Fibroblast of lung (primary cell): ENCODE results near the gene PSMD2. TPM values are rescaled to one million over a fixed set of nuclear protein-coding genes. Genes with fewer than 3 reads are reported as not detected.

Source experiments
- DNase-seq, 2 donors: peaks; one replicate each; pipeline versions ENCODE4 v3.0.0 to v3.0.0-alpha.2; 2010; ENCODE audit warnings: low read depth in 2 of 2
- H2AFZ ChIP-seq: 2 replicates; pipeline ENCODE4 v1.5.1; 2012; ENCODE audit warnings: low read length, control low read depth, inconsistent platforms
- H3K27ac ChIP-seq: 2 replicates; pipeline ENCODE4 v1.5.1; 2011; ENCODE audit warnings: low read length, control low read depth; ENCODE audit not compliant: insufficient read depth
- H3K27me3 ChIP-seq: 2 replicates; pipeline ENCODE4 v1.5.1; 2011; ENCODE audit warnings: mild to moderate bottlenecking, low read length; ENCODE audit not compliant: control insufficient read depth, insufficient read depth
- H3K36me3 ChIP-seq: 2 replicates; pipeline ENCODE4 v1.5.1; 2011; ENCODE audit warnings: low read length; ENCODE audit not compliant: control insufficient read depth, insufficient read depth
- H3K4me1 ChIP-seq: 2 replicates; pipeline ENCODE4 v1.5.1; 2011; ENCODE audit warnings: low read length; ENCODE audit not compliant: control insufficient read depth, insufficient read depth; ENCODE audit errors: extremely low read depth
- H3K4me2 ChIP-seq: 2 replicates; pipeline ENCODE4 v1.5.1; 2011; ENCODE audit warnings: low read length, control low read depth; ENCODE audit not compliant: insufficient read depth; ENCODE audit errors: extremely low read depth
- H3K4me3 ChIP-seq, 4 experiments: fragments of 200-600 bp in 1 of 4; sonication (generic) in 1 of 4; replicated peaks in 1 of 4; 2 replicates each; pipeline ENCODE4 v1.5.1; 2011 to 2016; ENCODE audit warnings: low read length in 4 of 4, low read depth in 3 of 4, mild to moderate bottlenecking in 3 of 4, control low read depth in 2 of 4, inconsistent platforms in 1 of 4, mixed read lengths in 1 of 4; ENCODE audit not compliant: insufficient read depth in 1 of 4; ENCODE audit errors: control extremely low read depth in 1 of 4
- H3K79me2 ChIP-seq: 2 replicates; pipeline ENCODE4 v1.5.1; 2012; ENCODE audit warnings: mild to moderate bottlenecking, low read length, inconsistent platforms; ENCODE audit not compliant: control insufficient read depth, insufficient read depth
- H3K9ac ChIP-seq: 2 replicates; pipeline ENCODE4 v1.5.1; 2011; ENCODE audit warnings: mild to moderate bottlenecking, low read length, control low read depth; ENCODE audit not compliant: insufficient read depth
- H3K9me3 ChIP-seq: 2 replicates; pipeline ENCODE4 v1.5.1; 2012; ENCODE audit warnings: low read depth, low read length; ENCODE audit not compliant: control insufficient read depth, insufficient read depth
- H4K20me1 ChIP-seq: 2 replicates; pipeline ENCODE4 v1.5.1; 2011; ENCODE audit warnings: low read length; ENCODE audit not compliant: control insufficient read depth, insufficient read depth; ENCODE audit errors: extremely low read depth
- CTCF ChIP-seq, 2 donors: IDR thresholded peaks in 1 of 2; conservative IDR thresholded peaks in 1 of 2; 1 replicate in 1 of 2; 2 replicates in 1 of 2; pipeline ENCODE4 v1.5.1; 2011 to 2012; ENCODE audit warnings: low read length in 2 of 2, control low read depth in 1 of 2, inconsistent platforms in 1 of 2, low read depth in 1 of 2, mild to moderate bottlenecking in 1 of 2
- EZH2 ChIP-seq: IDR thresholded peaks from 2 replicates; pipeline ENCODE4 v1.5.1; 2012; ENCODE audit warnings: low read length, control low read depth, mild to moderate bottlenecking; ENCODE audit errors: missing control alignments
- polyA plus RNA-seq, 2 donors: library from polyadenylated mRNA; depleted of rRNA in 1 of 2; stranded (reverse) in 1 of 2; unstranded in 1 of 2; fragments of >200 nt; gene quantifications; 2 replicates each; pipeline ENCODE4 v1.2.1, GENCODE V29; 2011 to 2012; ENCODE audit warnings: missing spikeins in 1 of 2
- total RNA-seq: library from RNA; depleted of rRNA; stranded (reverse); fragments of >200 nt; gene quantifications from 2 replicates; pipeline ENCODE4 v1.2.1, GENCODE V29; 2014

The PSMD2 gene
- total and polyA plus RNA-seq, 2 donors (not counting 1 experiment from before 2014, with no cell fraction given): 188 to 429 TPM

GRCh38 chr3:184355261-184356040 lies 56.4 kb downstream of the PSMD2 start:
- no peak overlapping the region for H3K4me2 ChIP-seq

GRCh38 chr3:184357248-184358123 lies 58.4 kb downstream of the PSMD2 start:
- TF ChIP-seq EZH2 (no peak), CTCF (conservative IDR thresholded peaks at IDR 0.05 in 1 of 2, IDR thresholded peaks at IDR 0.05 in 1 of 2; ENCODE audit: low read depth in 1 of 2, low read length in 2 of 2) (no peak)
- no peak for DNase-seq

More at GRCh38 chr3:184355261-184356040, 56.4 kb downstream of the PSMD2 start:
- Histone ChIP-seq H4K20me1 (no peaks in the 10 kb centered on the region), H3K79me2 (no peaks in the 10 kb centered on the region), H3K9ac (no peak overlapping the region), H3K9me3 (no peaks in the 10 kb centered on the region), H3K4me1 (peaks cover under 1% of the 10 kb centered on the region), H2AFZ (no peak overlapping the region), H3K4me3 (no peak overlapping the region), H3K27ac (no peak overlapping the region), H3K27me3 (no peaks in the 10 kb centered on the region), H3K36me3 (peaks cover 9% of the 10 kb centered on the region)
- no peak for TF ChIP-seq CTCF (conservative IDR thresholded peaks at IDR 0.05 in 1 of 2, IDR thresholded peaks at IDR 0.05 in 1 of 2; ENCODE audit: low read depth in 1 of 2, low read length in 2 of 2)
- TF ChIP-seq EZH2: no peak
- DNase-seq: no peak

GRCh38 chr3:184358124-184358767 lies 59.2 kb downstream of the PSMD2 start:
- no peak overlapping the region for H3K27ac ChIP-seq
- H3K4me2 ChIP-seq: no peak overlapping the region
- H4K20me1 ChIP-seq: no peaks in the 10 kb centered on the region
- no peak for DNase-seq
- H3K4me1 ChIP-seq: peaks cover 6% of the 10 kb centered on the region
- H3K27me3 ChIP-seq: no peaks in the 10 kb centered on the region
- no peaks in the 10 kb centered on the region for H3K9me3 ChIP-seq
- no peak overlapping the region for H3K9ac ChIP-seq
- TF ChIP-seq CTCF (conservative IDR thresholded peaks at IDR 0.05 in 1 of 2, IDR thresholded peaks at IDR 0.05 in 1 of 2; ENCODE audit: low read depth in 1 of 2, low read length in 2 of 2): no peak
- no peak for TF ChIP-seq EZH2
- H3K36me3 ChIP-seq: peaks cover 2% of the 10 kb centered on the region
- H2AFZ ChIP-seq: no peak overlapping the region
- peaks cover 3% of the 10 kb centered on the region for H3K79me2 ChIP-seq
- no peak overlapping the region for H3K4me3 ChIP-seq

More at GRCh38 chr3:184357248-184358123, 58.4 kb downstream of the PSMD2 start:
- Histone ChIP-seq H3K9ac (no peak overlapping the region), H4K20me1 (no peaks in the 10 kb centered on the region), H3K4me1 (peaks cover 6% of the 10 kb centered on the region), H2AFZ (no peak overlapping the region), H3K27ac (no peak overlapping the region), H3K27me3 (no peaks in the 10 kb centered on the region), H3K36me3 (peaks cover 3% of the 10 kb centered on the region), H3K79me2 (peaks cover 3% of the 10 kb centered on the region), H3K4me2 (no peak overlapping the region), H3K4me3 (no peak overlapping the region), H3K9me3 (no peaks in the 10 kb centered on the region)
